Thyroid gland (tissue), 4 donors: ENCODE measurements around the gene LHB.

ENCODE experiments used
- CTCF ChIP-seq, 6 experiments: fragments of 200-600 bp in 3 of 6; fragments of 450-650 bp in 3 of 6; sonication (generic) in 3 of 6; IDR thresholded peaks; one replicate each; pipeline ENCODE4 v1.5.1; 2016 to 2019; ENCODE audit warnings: antibody characterized with exemption in 6 of 6, mild to moderate bottlenecking in 2 of 6, inconsistent platforms in 1 of 6, moderate library complexity in 1 of 6
- POLR2A ChIP-seq, 2 donors: fragments of 450-650 bp; IDR thresholded peaks; one replicate each; pipeline ENCODE4 v1.6.1; 2017; ENCODE audit warnings: antibody characterized with exemption in 2 of 2, mild to moderate bottlenecking in 2 of 2, moderate library complexity in 1 of 2

- no peak for TF ChIP-seq CTCF (IDR thresholded peaks at IDR 0.05)
- no peak for TF ChIP-seq POLR2A (IDR thresholded peaks at IDR 0.05)
These were observed 28.0 kb downstream of the LHB start for GRCh38 chr19:48988860-48989259.
